HepG2 (cell line): ENCODE results near the gene PLA2G4D. TPM values are rescaled to one million over a fixed set of nuclear protein-coding genes. Genes with fewer than 3 reads are reported as not detected.

Experiments used
- ATAC-seq: fragments of 200-7000 bp; cut with Tn5 transposase; 3 replicates; pipeline ENCODE4 v1.9.1; 2020; ENCODE audit warnings: mild to moderate bottlenecking, moderate library complexity
- BruUV-seq: library from RNA; stranded (reverse); fragments of 400-500 nt; replicated peaks from 2 replicates; lab custom pipeline; 2021; lab: Mats Ljungman, UMichigan
- CTCF ChIA-PET: fragments of 300-600 bp; formaldehyde crosslinking; extraction: SDS; loops from one replicate; lab custom pipeline; 2021; ENCODE audit warnings: low total read pairs, inconsistent platforms, low intra/inter-chr PET ratio; lab: Yijun Ruan, JAX
- POLR2A ChIA-PET: fragments of 350-600 bp; sonication (Branson Sonifier 250); formaldehyde crosslinking; loops from one replicate; lab custom pipeline; 2020; ENCODE audit warnings: antibody characterized with exemption, inconsistent platforms; lab: Yijun Ruan, JAX
- DNase-seq: peaks from one replicate; pipeline ENCODE4 v3.0.0-alpha.2; 2015; ENCODE audit warnings: low spot score
- FAIRE-seq: peaks from 3 replicates; lab custom pipeline; 2011; peaks lifted over from hg19 to GRCh38; lab: Jason Lieb, UNC
- H2AFZ ChIP-seq: one replicate; pipeline ENCODE4 v1.6.1; 2011; ENCODE audit warnings: low read length, inconsistent platforms
- H3K27ac ChIP-seq: fragments of 300-600 bp; 3 replicates; pipeline ENCODE4 v1.8.0; 2011; ENCODE audit warnings: mixed run types, mild to moderate bottlenecking, mixed read lengths, low read length, inconsistent platforms; ENCODE audit not compliant: insufficient read depth; ENCODE audit errors: extremely low read length
- H3K27me3 ChIP-seq, 2 experiments: fragments of 200-600 bp in 1 of 2; 2 replicates in 1 of 2; 3 replicates in 1 of 2; pipeline versions ENCODE4 v1.6.0 to v1.8.0; 2011; ENCODE audit warnings: low read length in 2 of 2, mild to moderate bottlenecking in 2 of 2, moderate library complexity in 2 of 2, inconsistent platforms in 1 of 2; ENCODE audit not compliant: insufficient read depth in 2 of 2, control insufficient read depth in 1 of 2
- H3K36me3 ChIP-seq, 2 experiments: fragments of 200-600 bp in 1 of 2; replicated peaks in 1 of 2; 2 replicates in 1 of 2; 3 replicates in 1 of 2; pipeline versions ENCODE4 v1.5.1 to v1.8.0; 2011; ENCODE audit warnings: low read length in 2 of 2, inconsistent platforms in 1 of 2; ENCODE audit not compliant: insufficient read depth in 2 of 2, control insufficient read depth in 1 of 2
- H3K4me1 ChIP-seq: 2 replicates; pipeline ENCODE4 v1.5.1; 2012; ENCODE audit warnings: low read length, inconsistent platforms; ENCODE audit not compliant: insufficient read depth
- H3K4me2 ChIP-seq: 2 replicates; pipeline ENCODE4 v1.6.0; 2011; ENCODE audit warnings: low read depth, low read length, inconsistent platforms
- H3K4me3 ChIP-seq, 3 experiments: fragments of 200-600 bp in 1 of 3; sonication (generic), shearing (Covaris generic) in 1 of 3; replicated peaks in 1 of 3; 2 replicates each; pipeline ENCODE4 v1.5.1; 2011 to 2016; ENCODE audit warnings: low read length in 3 of 3, inconsistent platforms in 2 of 3, low read depth in 2 of 3, mild to moderate bottlenecking in 2 of 3, control low read depth in 1 of 3, mixed read lengths in 1 of 3; ENCODE audit not compliant: insufficient read depth in 1 of 3
- H3K79me2 ChIP-seq: one replicate; pipeline ENCODE4 v1.6.1; 2011; ENCODE audit warnings: low read length, inconsistent platforms; ENCODE audit not compliant: insufficient read depth
- H3K9ac ChIP-seq: 2 replicates; pipeline ENCODE4 v1.6.0; 2011; ENCODE audit warnings: mild to moderate bottlenecking, low read depth, low read length, inconsistent platforms; ENCODE audit not compliant: insufficient read depth
- H3K9me3 ChIP-seq: 2 replicates; pipeline ENCODE4 v1.5.1; 2012; ENCODE audit warnings: mild to moderate bottlenecking, low read length
- H4K20me1 ChIP-seq: 2 replicates; pipeline ENCODE4 v1.6.0; 2011; ENCODE audit warnings: inconsistent platforms, mild to moderate bottlenecking, low read length, moderate library complexity; ENCODE audit not compliant: insufficient read depth
- ARID5B ChIP-seq: IDR thresholded peaks from 2 replicates; pipeline ENCODE4 v1.4.0; 2020; ENCODE audit warnings: mild to moderate bottlenecking, missing genetic modification reagents
- DBP ChIP-seq: sonication (generic); formaldehyde crosslinking; IDR thresholded peaks from 2 replicates; pipeline ENCODE4 v1.4.0; 2020; ENCODE audit warnings: missing genetic modification reagents; ENCODE audit errors: not compliant biosample characterization
- FIP1L1 ChIP-seq: fragments of 200-400 bp; formaldehyde crosslinking; IDR thresholded peaks from 2 replicates; pipeline ENCODE4 v1.6.1; 2018; ENCODE audit warnings: low read depth, mild to moderate bottlenecking, low read length, moderate library complexity, borderline replicate concordance; ENCODE audit not compliant: insufficient read depth
- KAT2B ChIP-seq: fragments of 150-350 bp; IDR thresholded peaks from 2 replicates; pipeline ENCODE4 v1.6.1; 2014; ENCODE audit warnings: low read depth, low read length, borderline replicate concordance
- MAZ ChIP-seq, 2 experiments: sonication (generic) in 1 of 2; formaldehyde crosslinking in 1 of 2; IDR thresholded peaks; 2 replicates each; pipeline versions ENCODE4 v1.5.0 to v1.6.1; 2012 to 2020; ENCODE audit warnings: low read depth in 2 of 2, mild to moderate bottlenecking in 2 of 2, borderline replicate concordance in 1 of 2, improper control_type of control experiment in 1 of 2, low read length in 1 of 2, missing genetic modification reagents in 1 of 2, moderate library complexity in 1 of 2
- RBFOX2 ChIP-seq: fragments of 200-400 bp; formaldehyde crosslinking; IDR thresholded peaks from 2 replicates; pipeline ENCODE4 v1.6.1; 2017; ENCODE audit warnings: low read depth, mild to moderate bottlenecking, low read length
- RFX1 ChIP-seq: fragments of 450-650 bp; IDR thresholded peaks from 2 replicates; pipeline ENCODE4 v1.6.1; 2017
- ZFX ChIP-seq: sonication (generic); formaldehyde crosslinking; IDR thresholded peaks from 2 replicates; pipeline ENCODE4 v1.4.0; 2020; ENCODE audit warnings: mild to moderate bottlenecking, low read depth, missing genetic modification reagents, moderate library complexity
- ZNF17 ChIP-seq: sonication (generic); formaldehyde crosslinking; IDR thresholded peaks from 2 replicates; pipeline ENCODE4 v1.5.0; 2020; ENCODE audit warnings: mild to moderate bottlenecking, missing genetic modification reagents
- ZNF460 ChIP-seq: sonication (generic); formaldehyde crosslinking; IDR thresholded peaks from 2 replicates; pipeline ENCODE4 v1.5.1; 2020; ENCODE audit warnings: missing genetic modification reagents, mild to moderate bottlenecking, borderline replicate concordance
- WGBS: methylation state at CpG from one replicate; pipeline ENCODE4 v1.1.6; 2017; ENCODE audit warnings: low lambda C conversion rate; 5-methylcytosine and 5-hydroxymethylcytosine counted together
- in situ Hi-C: cut with HindIII; loops from 2 replicates; pipeline ENCODE4 v1.10.0; 2017; ENCODE audit warnings: low pct_unique_long_range_greater_than_20kb; ENCODE audit not compliant: extremely low pct_ligation_motif_present
- intact Hi-C: fragments of 100-400 bp; cut with micrococcal nuclease; formaldehyde crosslinking; loops from one replicate; pipeline ENCODE4 v1.10.0; 2022; ENCODE audit not compliant: unreplicated experiment
- polyA plus RNA-seq, 8 experiments: library from polyadenylated mRNA; depleted of rRNA in 3 of 8; stranded (reverse) in 7 of 8; unstranded in 1 of 8; fragments of >200 nt; fragmentation: Illumina TruSeq in 4 of 8; extraction: Trizol in 4 of 8; gene quantifications; 2 replicates each; pipeline versions ENCODE4 v1.2.1 to v1.2.3, GENCODE V29; 2011 to 2016; ENCODE audit warnings: low read depth in 4 of 8, missing spikeins in 1 of 8, mixed read lengths in 1 of 8; ENCODE audit not compliant: insufficient read depth in 1 of 8
- total RNA-seq, 5 experiments: library from RNA; depleted of rRNA; stranded (reverse); fragments of >200 nt; fragmentation: Illumina TruSeq; extraction: Trizol; gene quantifications; 2 replicates each; pipeline ENCODE4 v1.2.3, GENCODE V29; 2016; ENCODE audit warnings: low read depth in 1 of 5

Gene PLA2G4D
- total and polyA plus RNA-seq, 2 of the 13 experiments (the other 11 are each of a cell fraction or from before 2014, with no cell fraction given), result 0.04 to 0.21 TPM

- peak; percentile 59; the same call in 1 of the 2 replicates for TF ChIP-seq ZFX (CRISPR knock-in tag)
- no peak for TF ChIP-seq ZNF460 (CRISPR knock-in tag)
- TF ChIP-seq RBFOX2, result no peak
- no peak for TF ChIP-seq ZNF17
- no peak for TF ChIP-seq RFX1
- no peak for TF ChIP-seq DBP (CRISPR knock-in tag)
- TF ChIP-seq ARID5B (CRISPR knock-in tag), result no peak
These were observed 5.8 kb upstream of the PLA2G4D start (continued) for GRCh38 chr15:42100021-42100800.

GRCh38 chr15:42097018-42097417 is 2.7 kb upstream of the PLA2G4D start:
- 45% methylated on average over 4 of the region's 5 CpGs for WGBS

More at GRCh38 chr15:42097018-42097417, 2.7 kb upstream of the PLA2G4D start:
- intact Hi-C loops, result no loop called here
- POLR2A ChIA-PET, result no interaction called here
- no peaks in the 10 kb centered on the region for H3K9me3 ChIP-seq
- no peak for TF ChIP-seq KAT2B
- TF ChIP-seq FIP1L1, result no peak
- no peak for TF ChIP-seq MAZ (IDR thresholded peaks at IDR 0.05; ENCODE audit: borderline replicate concordance, low read depth, low read length)
- no peak for TF ChIP-seq MAZ (CRISPR knock-in tag; IDR thresholded peaks at IDR 0.05; ENCODE audit: low read depth)
- TF ChIP-seq, all 625 proteins: peak for 0
- H3K4me2 ChIP-seq, result no peak overlapping the region
- peaks cover 0 to 17% of the 10 kb centered on the region in 2 experiments; a peak in 4 of 5 replicates for H3K27me3 ChIP-seq
- DNase-seq (no peak), FAIRE-seq (no peak), ATAC-seq (no peak)
- no TSS peak for BruUV-seq
- no peak overlapping the region for H2AFZ ChIP-seq
- H3K4me3 ChIP-seq, result no peak overlapping the region
- no peaks in the 10 kb centered on the region for H4K20me1 ChIP-seq
- H3K36me3 ChIP-seq, result no peaks in the 10 kb centered on the region
- in situ Hi-C loops, result no loop called here
- peaks cover 55% of the 10 kb centered on the region for H3K4me1 ChIP-seq
- H3K27ac ChIP-seq, result no peak overlapping the region
- CTCF ChIA-PET, result no interaction called here
- no peak overlapping the region for H3K9ac ChIP-seq
- H3K79me2 ChIP-seq, result no peaks in the 10 kb centered on the region
